GM12872 (cell line): ENCODE results near the gene UGT2B10.

Experiments used
- CTCF ChIP-seq: IDR thresholded peaks from 3 replicates; pipeline ENCODE4 v1.5.1; 2011; ENCODE audit warnings: low read depth, mild to moderate bottlenecking, low read length, moderate library complexity; ENCODE audit not compliant: insufficient read depth

UGT2B10 gene

GRCh38 chr4:68864438-68865187 is 48.8 kb downstream of the UGT2B10 start:
- TF ChIP-seq CTCF, result no peak

GRCh38 chr4:68865188-68865638 is 49.4 kb downstream of the UGT2B10 start:
- TF ChIP-seq CTCF, result no peak

GRCh38 chr4:68865760-68866159 is 50.0 kb downstream of the UGT2B10 start:
- TF ChIP-seq CTCF, result no peak

- TF ChIP-seq CTCF, result no peak
Observed at GRCh38 chr4:68869274-68869773, 53.5 kb downstream of the UGT2B10 start.

GRCh38 chr4:68871809-68872642 is 56.2 kb downstream of the UGT2B10 start:
- no peak for TF ChIP-seq CTCF

- TF ChIP-seq CTCF, result no peak
Observed at GRCh38 chr4:68872643-68873502, 57.1 kb downstream of the UGT2B10 start.
